GM23338 (cell line): ENCODE results near the gene NFIA. TPM values are rescaled to one million over a fixed set of nuclear protein-coding genes. Genes with fewer than 3 reads are reported as not detected.

Source experiments
- ATAC-seq: fragments of 200-7000 bp; cut with Tn5 transposase; 3 replicates; pipeline ENCODE4 v1.9.1; 2020
- DNase-seq: peaks from one replicate; pipeline ENCODE4 v3.0.0-alpha.2; 2015; ENCODE audit warnings: low spot score
- H2AFZ ChIP-seq: fragments of 200-600 bp; sonication (generic); 2 replicates; pipeline ENCODE4 v1.8.0; 2016; ENCODE audit warnings: antibody characterized with exemption, mild to moderate bottlenecking, moderate library complexity
- H3F3A ChIP-seq: fragments of 200-600 bp; sonication (generic); replicated peaks from 2 replicates; pipeline ENCODE4 v1.8.0; 2017; ENCODE audit warnings: antibody characterized with exemption, mixed run types, low read depth
- H3K27ac ChIP-seq: fragments of 200-600 bp; sonication (generic); 2 replicates; pipeline ENCODE4 v1.6.1; 2016; ENCODE audit warnings: low read depth
- H3K27me3 ChIP-seq: fragments of 200-600 bp; sonication (generic); 2 replicates; pipeline ENCODE4 v1.8.0; 2016; ENCODE audit warnings: mild to moderate bottlenecking, mixed run types, moderate library complexity; ENCODE audit not compliant: insufficient read depth
- H3K36me3 ChIP-seq: fragments of 200-600 bp; sonication (generic); 2 replicates; pipeline ENCODE4 v1.8.0; 2016; ENCODE audit warnings: mild to moderate bottlenecking; ENCODE audit not compliant: insufficient read depth
- H3K4me1 ChIP-seq: fragments of 200-600 bp; sonication (generic); 2 replicates; pipeline ENCODE4 v1.8.0; 2016; ENCODE audit warnings: mild to moderate bottlenecking, moderate library complexity; ENCODE audit not compliant: insufficient read depth
- H3K4me2 ChIP-seq: fragments of 200-600 bp; sonication (generic); 2 replicates; pipeline ENCODE4 v1.7.1; 2017; ENCODE audit warnings: mixed run types
- H3K4me3 ChIP-seq: fragments of 200-600 bp; sonication (generic); 2 replicates; pipeline ENCODE4 v1.6.1; 2016; ENCODE audit warnings: mixed run types
- H3K79me2 ChIP-seq: fragments of 200-600 bp; sonication (generic); replicated peaks from 2 replicates; pipeline ENCODE4 v1.8.0; 2017; ENCODE audit warnings: mild to moderate bottlenecking; ENCODE audit not compliant: insufficient read depth
- H3K9me2 ChIP-seq: fragments of 200-600 bp; sonication (generic); 2 replicates; pipeline ENCODE4 v1.8.0; 2017; ENCODE audit not compliant: insufficient read depth
- H4K20me1 ChIP-seq: fragments of 200-600 bp; sonication (generic); replicated peaks from 2 replicates; pipeline ENCODE4 v1.8.0; 2017; ENCODE audit warnings: mild to moderate bottlenecking; ENCODE audit not compliant: insufficient read depth
- H3K27ac Mint-ChIP-seq: 2 replicates; pipeline ENCODE4 v1.8.0; 2020; ENCODE audit warnings: inconsistent platforms, mild to moderate bottlenecking, moderate library complexity, mixed read lengths
- H3K27me3 Mint-ChIP-seq: 3 replicates; pipeline ENCODE4 v1.8.0; 2022; ENCODE audit warnings: low read depth, mild to moderate bottlenecking, moderate library complexity, mixed read lengths, inconsistent platforms; ENCODE audit not compliant: insufficient read depth, poor library complexity
- H3K36me3 Mint-ChIP-seq: 3 replicates; pipeline ENCODE4 v1.8.0; 2021; ENCODE audit warnings: low read depth, mild to moderate bottlenecking, inconsistent platforms, moderate library complexity, mixed read lengths
- H3K4me1 Mint-ChIP-seq: 3 replicates; pipeline ENCODE4 v1.8.0; 2020; ENCODE audit warnings: mild to moderate bottlenecking, inconsistent platforms, mixed read lengths
- H3K4me3 Mint-ChIP-seq: 3 replicates; pipeline ENCODE4 v1.8.0; 2021; ENCODE audit warnings: moderate library complexity, mild to moderate bottlenecking, inconsistent platforms, mixed read lengths
- H3K9me3 Mint-ChIP-seq: 3 replicates; pipeline ENCODE4 v1.8.0; 2020; ENCODE audit warnings: moderate library complexity, mild to moderate bottlenecking, inconsistent platforms, mixed read lengths
- CREB1 ChIP-seq: fragments of 250-450 bp; sonication (Bioruptor Pico); IDR thresholded peaks from 2 replicates; pipeline ENCODE4 v1.5.0; 2020; ENCODE audit warnings: low read depth, mild to moderate bottlenecking, moderate library complexity
- EZH2 ChIP-seq: fragments of 200-600 bp; sonication (generic); IDR thresholded peaks from one replicate; pipeline ENCODE4 v1.8.0; 2017; ENCODE audit warnings: antibody characterized with exemption, mild to moderate bottlenecking, low read depth; ENCODE audit not compliant: unreplicated experiment
- EZH2phosphoT487 ChIP-seq: fragments of 200-600 bp; sonication (generic); IDR thresholded peaks from one replicate; pipeline ENCODE4 v1.8.1; 2018; ENCODE audit warnings: antibody characterized with exemption; ENCODE audit not compliant: unreplicated experiment
- JUNB ChIP-seq: IDR thresholded peaks from one replicate; pipeline ENCODE4 v1.6.1; 2016; ENCODE audit warnings: antibody characterized with exemption; ENCODE audit not compliant: unreplicated experiment
- NANOG ChIP-seq: IDR thresholded peaks from 2 replicates; pipeline ENCODE4 v1.6.1; 2016; ENCODE audit warnings: antibody characterized with exemption, borderline replicate concordance
- STAT1 ChIP-seq: IDR thresholded peaks from one replicate; pipeline ENCODE4 v1.6.1; 2016; ENCODE audit warnings: antibody characterized with exemption; ENCODE audit not compliant: unreplicated experiment
- ZNF114 ChIP-seq: fragments of 250-450 bp; sonication (Bioruptor Pico); IDR thresholded peaks from 2 replicates; pipeline ENCODE4 v1.5.0; 2020; ENCODE audit warnings: mild to moderate bottlenecking, moderate library complexity
- ZNF331 ChIP-seq: fragments of 250-450 bp; sonication (Bioruptor Pico); IDR thresholded peaks from 2 replicates; pipeline ENCODE4 v1.5.0; 2020; ENCODE audit warnings: low read depth, mild to moderate bottlenecking, moderate library complexity
- polyA plus RNA-seq: library from polyadenylated mRNA; unstranded; fragments of >200 nt; fragmentation: Nextera tagmentation; extraction: Ambion mirVana; gene quantifications from 2 replicates; pipeline ENCODE4 v1.2.1, GENCODE V29; 2016
- total RNA-seq: library from RNA; depleted of rRNA; stranded (reverse); fragments of >200 nt; shearing (Covaris generic); gene quantifications from 2 replicates; pipeline ENCODE4 v1.2.3, GENCODE V29; 2014
- TF ChIP-seq, protein P1 (sequence below), 2 experiments: fragments of 200-600 bp in 1 of 2; sonication (generic) in 1 of 2; conservative IDR thresholded peaks; 2 replicates each; pipeline versions ENCODE4 v1.5.1 to v1.6.1; 2016 to 2017; ENCODE audit warnings: antibody characterized with exemption in 2 of 2, low read depth in 2 of 2, mild to moderate bottlenecking in 2 of 2, moderate library complexity in 1 of 2
- TF ChIP-seq, protein P2 (sequence below): IDR thresholded peaks from one replicate; pipeline ENCODE4 v1.6.1; 2018; ENCODE audit warnings: antibody characterized with exemption; ENCODE audit not compliant: unreplicated experiment
- TF ChIP-seq, protein P3 (sequence below): IDR thresholded peaks from 2 replicates; pipeline ENCODE4 v1.6.1; 2016; ENCODE audit warnings: antibody characterized with exemption
- TF ChIP-seq, protein P4 (sequence below): fragments of 250-450 bp; sonication (Bioruptor Pico); IDR thresholded peaks from 2 replicates; pipeline ENCODE4 v1.5.0; 2020; ENCODE audit warnings: mild to moderate bottlenecking, moderate library complexity

NFIA gene
- total and polyA plus RNA-seq, 2 experiments from 2014 or later: 0.97 to 2.3 TPM

GRCh38 chr1:61284936-61285335 lies 202.6 kb downstream of the NFIA start:
- Histone ChIP-seq H3K36me3 (no peaks in the 10 kb centered on the region), H3K4me3 (no peak overlapping the region), H2AFZ (no peak overlapping the region), H3K27me3 (no peaks in the 10 kb centered on the region), H3F3A (no peaks in the 10 kb centered on the region), H4K20me1 (no peaks in the 10 kb centered on the region), H3K4me2 (peak overlapping the region; percentile 7; the same call in 1 of the 2 replicates), H3K4me1 (peaks cover 30% of the 10 kb centered on the region), H3K27ac (no peak overlapping the region), H3K9me2 (no peaks in the 10 kb centered on the region), H3K79me2 (no peaks in the 10 kb centered on the region)
- Mint-ChIP-seq H3K9me3 (no peaks in the 10 kb centered on the region), H3K27me3 (peaks cover 4% of the 10 kb centered on the region), H3K4me1 (peaks cover 40% of the 10 kb centered on the region), H3K27ac (peak overlapping the region; percentile 57; the same call in 1 of the 2 replicates), H3K36me3 (no peaks in the 10 kb centered on the region), H3K4me3 (no peak overlapping the region)
- DNase-seq (no peak), ATAC-seq (peak; percentile 27)
- TF ChIP-seq, protein P1, sequence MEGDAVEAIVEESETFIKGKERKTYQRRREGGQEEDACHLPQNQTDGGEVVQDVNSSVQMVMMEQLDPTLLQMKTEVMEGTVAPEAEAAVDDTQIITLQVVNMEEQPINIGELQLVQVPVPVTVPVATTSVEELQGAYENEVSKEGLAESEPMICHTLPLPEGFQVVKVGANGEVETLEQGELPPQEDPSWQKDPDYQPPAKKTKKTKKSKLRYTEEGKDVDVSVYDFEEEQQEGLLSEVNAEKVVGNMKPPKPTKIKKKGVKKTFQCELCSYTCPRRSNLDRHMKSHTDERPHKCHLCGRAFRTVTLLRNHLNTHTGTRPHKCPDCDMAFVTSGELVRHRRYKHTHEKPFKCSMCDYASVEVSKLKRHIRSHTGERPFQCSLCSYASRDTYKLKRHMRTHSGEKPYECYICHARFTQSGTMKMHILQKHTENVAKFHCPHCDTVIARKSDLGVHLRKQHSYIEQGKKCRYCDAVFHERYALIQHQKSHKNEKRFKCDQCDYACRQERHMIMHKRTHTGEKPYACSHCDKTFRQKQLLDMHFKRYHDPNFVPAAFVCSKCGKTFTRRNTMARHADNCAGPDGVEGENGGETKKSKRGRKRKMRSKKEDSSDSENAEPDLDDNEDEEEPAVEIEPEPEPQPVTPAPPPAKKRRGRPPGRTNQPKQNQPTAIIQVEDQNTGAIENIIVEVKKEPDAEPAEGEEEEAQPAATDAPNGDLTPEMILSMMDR (conservative IDR thresholded peaks at IDR 0.05; ENCODE audit: low read depth in 2 of 2): no peak
- TF ChIP-seq EZH2phosphoT487: no peak
- TF ChIP-seq CREB1: no peak
- TF ChIP-seq STAT1: no peak
- TF ChIP-seq NANOG: no peak
- no peak for TF ChIP-seq JUNB
- TF ChIP-seq, protein P2, sequence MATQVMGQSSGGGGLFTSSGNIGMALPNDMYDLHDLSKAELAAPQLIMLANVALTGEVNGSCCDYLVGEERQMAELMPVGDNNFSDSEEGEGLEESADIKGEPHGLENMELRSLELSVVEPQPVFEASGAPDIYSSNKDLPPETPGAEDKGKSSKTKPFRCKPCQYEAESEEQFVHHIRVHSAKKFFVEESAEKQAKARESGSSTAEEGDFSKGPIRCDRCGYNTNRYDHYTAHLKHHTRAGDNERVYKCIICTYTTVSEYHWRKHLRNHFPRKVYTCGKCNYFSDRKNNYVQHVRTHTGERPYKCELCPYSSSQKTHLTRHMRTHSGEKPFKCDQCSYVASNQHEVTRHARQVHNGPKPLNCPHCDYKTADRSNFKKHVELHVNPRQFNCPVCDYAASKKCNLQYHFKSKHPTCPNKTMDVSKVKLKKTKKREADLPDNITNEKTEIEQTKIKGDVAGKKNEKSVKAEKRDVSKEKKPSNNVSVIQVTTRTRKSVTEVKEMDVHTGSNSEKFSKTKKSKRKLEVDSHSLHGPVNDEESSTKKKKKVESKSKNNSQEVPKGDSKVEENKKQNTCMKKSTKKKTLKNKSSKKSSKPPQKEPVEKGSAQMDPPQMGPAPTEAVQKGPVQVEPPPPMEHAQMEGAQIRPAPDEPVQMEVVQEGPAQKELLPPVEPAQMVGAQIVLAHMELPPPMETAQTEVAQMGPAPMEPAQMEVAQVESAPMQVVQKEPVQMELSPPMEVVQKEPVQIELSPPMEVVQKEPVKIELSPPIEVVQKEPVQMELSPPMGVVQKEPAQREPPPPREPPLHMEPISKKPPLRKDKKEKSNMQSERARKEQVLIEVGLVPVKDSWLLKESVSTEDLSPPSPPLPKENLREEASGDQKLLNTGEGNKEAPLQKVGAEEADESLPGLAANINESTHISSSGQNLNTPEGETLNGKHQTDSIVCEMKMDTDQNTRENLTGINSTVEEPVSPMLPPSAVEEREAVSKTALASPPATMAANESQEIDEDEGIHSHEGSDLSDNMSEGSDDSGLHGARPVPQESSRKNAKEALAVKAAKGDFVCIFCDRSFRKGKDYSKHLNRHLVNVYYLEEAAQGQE: no peak
- TF ChIP-seq, protein P3, sequence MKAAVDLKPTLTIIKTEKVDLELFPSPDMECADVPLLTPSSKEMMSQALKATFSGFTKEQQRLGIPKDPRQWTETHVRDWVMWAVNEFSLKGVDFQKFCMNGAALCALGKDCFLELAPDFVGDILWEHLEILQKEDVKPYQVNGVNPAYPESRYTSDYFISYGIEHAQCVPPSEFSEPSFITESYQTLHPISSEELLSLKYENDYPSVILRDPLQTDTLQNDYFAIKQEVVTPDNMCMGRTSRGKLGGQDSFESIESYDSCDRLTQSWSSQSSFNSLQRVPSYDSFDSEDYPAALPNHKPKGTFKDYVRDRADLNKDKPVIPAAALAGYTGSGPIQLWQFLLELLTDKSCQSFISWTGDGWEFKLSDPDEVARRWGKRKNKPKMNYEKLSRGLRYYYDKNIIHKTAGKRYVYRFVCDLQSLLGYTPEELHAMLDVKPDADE: no peak
- TF ChIP-seq ZNF114 (CRISPR knock-in tag): no peak
- TF ChIP-seq ZNF331 (CRISPR knock-in tag): no peak
- no peak for TF ChIP-seq EZH2
- TF ChIP-seq, protein P4, sequence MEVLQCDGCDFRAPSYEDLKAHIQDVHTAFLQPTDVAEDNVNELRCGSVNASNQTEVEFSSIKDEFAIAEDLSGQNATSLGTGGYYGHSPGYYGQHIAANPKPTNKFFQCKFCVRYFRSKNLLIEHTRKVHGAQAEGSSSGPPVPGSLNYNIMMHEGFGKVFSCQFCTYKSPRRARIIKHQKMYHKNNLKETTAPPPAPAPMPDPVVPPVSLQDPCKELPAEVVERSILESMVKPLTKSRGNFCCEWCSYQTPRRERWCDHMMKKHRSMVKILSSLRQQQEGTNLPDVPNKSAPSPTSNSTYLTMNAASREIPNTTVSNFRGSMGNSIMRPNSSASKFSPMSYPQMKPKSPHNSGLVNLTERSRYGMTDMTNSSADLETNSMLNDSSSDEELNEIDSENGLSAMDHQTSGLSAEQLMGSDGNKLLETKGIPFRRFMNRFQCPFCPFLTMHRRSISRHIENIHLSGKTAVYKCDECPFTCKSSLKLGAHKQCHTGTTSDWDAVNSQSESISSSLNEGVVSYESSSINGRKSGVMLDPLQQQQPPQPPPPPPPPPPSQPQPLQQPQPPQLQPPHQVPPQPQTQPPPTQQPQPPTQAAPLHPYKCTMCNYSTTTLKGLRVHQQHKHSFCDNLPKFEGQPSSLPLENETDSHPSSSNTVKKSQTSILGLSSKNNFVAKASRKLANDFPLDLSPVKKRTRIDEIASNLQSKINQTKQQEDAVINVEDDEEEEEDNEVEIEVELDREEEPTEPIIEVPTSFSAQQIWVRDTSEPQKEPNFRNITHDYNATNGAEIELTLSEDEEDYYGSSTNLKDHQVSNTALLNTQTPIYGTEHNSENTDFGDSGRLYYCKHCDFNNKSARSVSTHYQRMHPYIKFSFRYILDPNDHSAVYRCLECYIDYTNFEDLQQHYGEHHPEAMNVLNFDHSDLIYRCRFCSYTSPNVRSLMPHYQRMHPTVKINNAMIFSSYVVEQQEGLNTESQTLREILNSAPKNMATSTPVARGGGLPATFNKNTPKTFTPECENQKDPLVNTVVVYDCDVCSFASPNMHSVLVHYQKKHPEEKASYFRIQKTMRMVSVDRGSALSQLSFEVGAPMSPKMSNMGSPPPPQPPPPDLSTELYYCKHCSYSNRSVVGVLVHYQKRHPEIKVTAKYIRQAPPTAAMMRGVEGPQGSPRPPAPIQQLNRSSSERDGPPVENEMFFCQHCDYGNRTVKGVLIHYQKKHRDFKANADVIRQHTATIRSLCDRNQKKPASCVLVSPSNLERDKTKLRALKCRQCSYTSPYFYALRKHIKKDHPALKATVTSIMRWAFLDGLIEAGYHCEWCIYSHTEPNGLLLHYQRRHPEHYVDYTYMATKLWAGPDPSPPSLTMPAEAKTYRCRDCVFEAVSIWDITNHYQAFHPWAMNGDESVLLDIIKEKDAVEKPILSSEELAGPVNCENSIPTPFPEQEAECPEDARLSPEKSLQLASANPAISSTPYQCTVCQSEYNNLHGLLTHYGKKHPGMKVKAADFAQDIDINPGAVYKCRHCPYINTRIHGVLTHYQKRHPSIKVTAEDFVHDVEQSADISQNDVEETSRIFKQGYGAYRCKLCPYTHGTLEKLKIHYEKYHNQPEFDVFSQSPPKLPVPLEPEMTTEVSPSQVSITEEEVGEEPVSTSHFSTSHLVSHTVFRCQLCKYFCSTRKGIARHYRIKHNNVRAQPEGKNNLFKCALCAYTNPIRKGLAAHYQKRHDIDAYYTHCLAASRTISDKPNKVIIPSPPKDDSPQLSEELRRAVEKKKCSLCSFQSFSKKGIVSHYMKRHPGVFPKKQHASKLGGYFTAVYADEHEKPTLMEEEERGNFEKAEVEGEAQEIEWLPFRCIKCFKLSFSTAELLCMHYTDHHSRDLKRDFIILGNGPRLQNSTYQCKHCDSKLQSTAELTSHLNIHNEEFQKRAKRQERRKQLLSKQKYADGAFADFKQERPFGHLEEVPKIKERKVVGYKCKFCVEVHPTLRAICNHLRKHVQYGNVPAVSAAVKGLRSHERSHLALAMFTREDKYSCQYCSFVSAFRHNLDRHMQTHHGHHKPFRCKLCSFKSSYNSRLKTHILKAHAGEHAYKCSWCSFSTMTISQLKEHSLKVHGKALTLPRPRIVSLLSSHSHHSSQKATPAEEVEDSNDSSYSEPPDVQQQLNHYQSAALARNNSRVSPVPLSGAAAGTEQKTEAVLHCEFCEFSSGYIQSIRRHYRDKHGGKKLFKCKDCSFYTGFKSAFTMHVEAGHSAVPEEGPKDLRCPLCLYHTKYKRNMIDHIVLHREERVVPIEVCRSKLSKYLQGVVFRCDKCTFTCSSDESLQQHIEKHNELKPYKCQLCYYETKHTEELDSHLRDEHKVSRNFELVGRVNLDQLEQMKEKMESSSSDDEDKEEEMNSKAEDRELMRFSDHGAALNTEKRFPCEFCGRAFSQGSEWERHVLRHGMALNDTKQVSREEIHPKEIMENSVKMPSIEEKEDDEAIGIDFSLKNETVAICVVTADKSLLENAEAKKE (CRISPR knock-in tag): no peak
